ENCODE results near the gene SH3BP2.

Gene SH3BP2

GRCh38 chr4:2832981-2833670 is 40.2 kb downstream of the SH3BP2 start:
- no peak for DNase-seq (ENCODE audit: low spot score)

- no peak for DNase-seq (ENCODE audit: low spot score)
Observed at GRCh38 chr4:2833671-2834000, 40.8 kb downstream of the SH3BP2 start.

DNA sequence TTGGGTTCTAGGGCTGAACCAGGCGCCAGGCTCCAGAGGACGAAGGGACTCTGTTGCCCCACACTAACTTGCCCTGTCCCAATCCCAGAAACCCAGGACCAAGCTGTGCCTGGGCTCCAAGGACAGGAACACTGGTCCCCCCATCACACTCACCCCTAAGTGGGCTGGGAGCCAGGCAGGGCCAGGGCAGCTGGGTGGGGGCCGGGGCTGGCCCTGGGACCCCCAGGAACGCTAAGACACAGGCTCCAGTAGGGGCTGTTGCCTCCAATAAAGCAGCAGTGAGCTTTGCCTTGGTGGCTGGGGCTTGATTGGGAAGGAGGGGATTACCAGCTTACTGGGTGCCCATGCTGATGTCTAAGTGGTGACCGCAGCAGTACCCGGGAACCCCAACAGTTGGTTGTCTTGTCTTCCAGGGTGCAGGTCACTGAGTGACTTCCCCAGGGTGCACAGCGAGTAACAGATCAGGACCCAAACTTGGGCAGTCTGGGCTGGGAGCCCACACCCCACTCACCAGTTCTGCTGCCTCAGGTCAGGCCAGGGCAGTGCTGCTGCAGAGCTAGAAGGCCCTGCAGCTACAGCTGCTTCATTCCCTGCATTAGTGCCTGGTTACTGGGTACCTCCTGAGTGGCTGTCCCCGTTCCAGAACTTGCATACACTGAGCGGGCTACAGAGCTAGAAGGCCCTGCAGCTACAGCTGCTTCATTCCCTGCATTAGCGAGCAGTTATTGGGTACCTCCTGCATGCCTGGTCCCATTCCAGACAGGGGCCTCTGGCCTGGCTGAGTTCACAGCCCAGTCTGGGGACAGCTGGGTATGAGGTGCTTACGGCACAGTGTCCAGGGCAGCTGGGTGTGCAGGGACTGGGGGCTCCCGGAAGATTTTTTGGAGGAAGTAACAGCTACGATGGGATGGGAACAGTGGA is 41.4 kb downstream of the SH3BP2 start:
- no peak for DNase-seq (ENCODE audit: low spot score)

DNA sequence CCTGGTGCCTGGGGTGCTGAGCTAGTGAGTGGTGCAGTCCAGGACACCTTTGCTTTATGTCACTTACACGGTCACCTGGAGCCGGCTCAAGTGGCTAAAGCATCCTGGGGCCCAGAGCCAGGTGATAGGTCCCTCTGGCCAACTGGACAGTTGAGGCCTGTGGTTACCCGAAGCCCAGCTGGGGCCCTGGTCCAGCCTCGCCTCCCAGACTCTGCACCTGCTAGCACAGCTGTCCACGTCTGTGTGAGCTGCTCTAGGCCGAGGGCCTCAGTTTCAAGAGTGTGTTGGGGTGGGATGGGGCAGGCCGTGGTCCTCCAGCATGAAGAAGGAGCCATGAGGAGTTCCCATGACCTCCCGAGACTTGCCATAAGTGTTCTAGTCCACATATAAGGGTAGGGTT is 43.1 kb downstream of the SH3BP2 start:
- no peak for DNase-seq (ENCODE audit: low spot score)

GRCh38 chr4:2836391-2836859 is 43.5 kb downstream of the SH3BP2 start:
- no peak for DNase-seq (ENCODE audit: low spot score)

GRCh38 chr4:2837110-2837903 is 44.4 kb downstream of the SH3BP2 start:
- no peak for DNase-seq (ENCODE audit: low spot score)

DNA sequence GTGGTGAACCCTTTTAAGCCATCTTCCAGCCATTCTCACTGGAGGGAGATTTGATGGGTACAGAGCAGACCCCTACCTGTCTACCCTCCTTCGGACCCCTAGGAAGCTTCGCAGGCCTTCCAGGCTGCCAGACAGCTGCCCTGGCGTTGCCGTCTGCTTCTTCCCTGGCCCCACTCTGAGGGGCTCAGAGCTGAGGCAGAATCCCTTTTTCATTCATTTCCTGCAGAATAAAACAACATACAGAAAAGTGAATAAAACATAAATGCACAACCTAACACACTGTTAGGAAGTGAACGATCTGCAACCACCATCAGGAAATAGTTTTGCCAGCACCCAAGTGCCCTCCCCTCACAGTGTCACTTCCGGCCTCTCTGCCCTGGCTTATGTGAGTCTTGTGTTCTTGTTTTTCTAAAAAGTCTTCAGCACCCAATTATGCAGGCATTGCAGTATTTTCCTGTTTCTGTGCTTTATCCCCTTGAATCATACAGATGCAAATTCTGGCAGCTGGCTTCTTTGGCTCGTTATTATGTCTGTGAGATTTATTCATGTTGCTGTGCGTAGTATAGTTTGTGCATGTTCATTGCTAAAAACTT is 45.1 kb downstream of the SH3BP2 start:
- peak; percentile 78 for DNase-seq (ENCODE audit: low spot score)

- no peak for DNase-seq (ENCODE audit: low spot score)
Observed at GRCh38 chr4:2839060-2839459, 46.2 kb downstream of the SH3BP2 start.

- DNase-seq (ENCODE audit: low spot score), result no peak
Observed at GRCh38 chr4:2842687-2843262, 49.9 kb downstream of the SH3BP2 start.

DNA sequence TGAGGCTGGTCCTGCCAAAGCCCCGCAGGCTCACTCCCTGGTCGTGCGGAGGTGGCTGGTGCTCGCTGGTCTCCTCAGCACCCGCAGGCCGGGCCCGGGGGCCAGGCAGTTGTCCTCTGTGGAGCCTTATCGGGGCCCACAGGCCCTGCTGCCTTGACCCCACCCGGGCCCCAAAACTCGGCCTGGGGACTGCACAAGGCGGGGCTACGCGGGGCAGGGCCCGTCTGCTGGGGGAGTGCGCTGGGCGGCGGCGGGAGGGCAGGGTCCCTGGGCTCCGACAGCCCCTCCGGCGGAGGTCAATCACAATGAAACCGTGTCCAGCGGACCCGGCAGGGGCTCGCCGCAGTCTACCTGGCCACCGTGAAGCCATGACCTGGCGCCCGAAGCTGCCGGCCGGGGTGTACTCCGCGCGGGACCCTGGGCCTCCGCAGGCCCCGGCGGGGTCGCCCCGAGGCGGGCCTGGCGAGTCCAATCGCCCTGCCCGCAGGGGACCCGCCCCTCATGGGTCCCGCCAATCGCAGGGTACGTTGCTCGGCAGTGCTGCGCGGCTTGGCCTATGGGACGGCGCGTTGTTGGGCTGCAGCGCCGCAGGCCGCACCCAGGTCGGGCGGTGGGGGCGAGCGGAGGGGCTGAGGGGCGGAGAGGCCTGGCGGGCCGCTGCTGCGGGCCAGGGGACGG is 50.5 kb downstream of the SH3BP2 start, which contains the start of gene ADD1:
ADD1 (plus strand) TSS at position 582 of the 678 bp plus-strand sequence. CDS start 32,072 bp downstream, outside the sequence.
- peak; percentile 97 for DNase-seq (ENCODE audit: low spot score)

DNA sequence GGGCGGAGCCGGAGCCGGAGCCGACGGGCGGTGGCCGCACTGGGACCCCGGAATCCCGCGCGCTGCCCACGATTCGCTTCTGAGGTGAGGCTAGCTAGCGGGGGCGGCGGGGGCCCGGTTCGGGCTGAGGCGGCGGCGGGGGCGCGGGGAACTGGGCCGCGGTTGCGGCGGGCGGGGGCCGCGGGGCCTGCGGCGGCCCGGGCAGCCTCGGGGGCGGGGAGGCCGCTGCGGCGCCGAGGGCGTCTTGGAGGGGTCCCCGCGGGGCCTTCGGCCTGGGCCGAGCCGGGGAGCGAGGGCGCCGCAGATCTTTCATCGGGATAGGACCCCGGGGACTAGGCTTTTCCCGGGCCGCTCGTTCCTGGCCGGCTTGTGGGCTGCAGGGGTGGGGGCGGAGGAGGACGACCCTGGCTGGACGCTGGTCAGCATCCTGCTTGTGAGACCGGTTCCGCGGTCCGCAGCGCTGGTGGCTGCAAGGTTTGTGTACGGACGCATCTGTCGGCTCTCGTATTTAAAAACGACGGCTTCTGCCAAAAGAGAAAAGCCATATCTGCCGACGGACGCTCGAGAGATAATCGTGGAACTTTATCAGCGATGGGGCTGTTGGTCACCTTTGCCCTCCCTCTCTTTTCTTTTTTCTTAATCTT is 51.2 kb downstream of the SH3BP2 start:
- no peak for DNase-seq (ENCODE audit: low spot score)

DNA sequence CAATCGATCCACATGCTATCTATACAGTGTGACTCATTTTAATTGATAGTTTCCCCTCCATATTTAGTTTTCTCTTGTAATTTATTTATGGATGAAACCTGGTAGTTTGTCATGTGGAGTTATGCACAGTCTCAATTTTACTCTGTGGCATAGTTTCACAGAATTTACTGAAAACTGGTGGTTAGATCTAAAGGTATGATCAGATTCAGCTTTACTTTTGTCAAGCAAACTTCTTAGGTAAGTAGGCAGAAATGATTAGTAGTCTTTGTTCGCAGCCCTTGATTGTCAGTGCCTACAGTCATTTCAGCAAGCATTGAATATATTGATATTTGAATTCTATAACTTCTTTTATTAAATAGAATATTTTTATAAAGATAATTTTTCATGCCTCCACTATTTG is 53.3 kb downstream of the SH3BP2 start:
- no peak for DNase-seq (ENCODE audit: low spot score)

DNA sequence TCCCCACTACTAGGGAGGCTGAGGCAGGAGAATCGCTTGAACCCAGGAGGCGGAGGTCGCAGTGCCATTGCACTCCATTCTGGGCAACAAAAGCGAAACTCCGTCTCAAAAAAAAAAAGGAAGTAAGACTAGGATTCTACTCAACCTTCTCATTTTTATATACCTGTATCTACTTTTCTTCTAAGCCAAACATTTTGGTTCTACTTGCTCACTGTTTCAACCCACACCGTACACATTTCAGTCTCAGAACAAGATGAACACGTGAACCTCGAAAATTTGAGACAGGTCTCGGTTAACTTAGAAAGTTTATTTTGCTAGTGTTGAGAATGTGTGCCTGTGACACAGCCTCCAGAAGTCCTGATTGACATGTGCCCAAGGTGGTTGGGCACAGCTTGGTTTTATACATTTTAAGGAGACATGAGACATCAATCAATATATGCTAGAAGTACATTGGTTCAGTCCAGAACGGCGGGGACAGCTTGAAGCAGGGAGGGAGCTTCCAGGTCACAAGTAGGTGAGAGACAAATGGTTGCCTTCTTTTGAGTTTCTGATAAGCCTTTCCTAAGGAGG is 54.5 kb downstream of the SH3BP2 start:
- no peak for DNase-seq (ENCODE audit: low spot score)

DNA sequence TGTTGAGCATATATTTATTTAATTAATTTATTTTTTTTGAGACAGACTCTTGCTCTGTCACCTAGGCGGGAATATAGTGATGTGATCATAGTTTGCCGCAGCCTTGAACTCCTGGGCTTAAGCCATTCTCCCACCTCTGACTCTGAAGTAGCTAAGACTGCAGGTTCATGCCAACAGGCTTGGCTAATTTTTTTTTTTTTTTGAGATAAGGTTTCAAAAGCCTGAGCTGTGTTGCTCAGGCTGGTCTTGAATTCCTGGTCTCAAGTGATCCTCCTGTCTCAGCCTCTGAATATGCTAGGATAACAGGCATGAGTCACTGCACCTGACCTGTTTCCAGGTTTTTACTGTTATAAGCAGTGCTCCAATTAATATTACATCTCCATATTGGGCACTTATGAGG is 55.6 kb downstream of the SH3BP2 start:
- DNase-seq (ENCODE audit: low spot score), result no peak

DNA sequence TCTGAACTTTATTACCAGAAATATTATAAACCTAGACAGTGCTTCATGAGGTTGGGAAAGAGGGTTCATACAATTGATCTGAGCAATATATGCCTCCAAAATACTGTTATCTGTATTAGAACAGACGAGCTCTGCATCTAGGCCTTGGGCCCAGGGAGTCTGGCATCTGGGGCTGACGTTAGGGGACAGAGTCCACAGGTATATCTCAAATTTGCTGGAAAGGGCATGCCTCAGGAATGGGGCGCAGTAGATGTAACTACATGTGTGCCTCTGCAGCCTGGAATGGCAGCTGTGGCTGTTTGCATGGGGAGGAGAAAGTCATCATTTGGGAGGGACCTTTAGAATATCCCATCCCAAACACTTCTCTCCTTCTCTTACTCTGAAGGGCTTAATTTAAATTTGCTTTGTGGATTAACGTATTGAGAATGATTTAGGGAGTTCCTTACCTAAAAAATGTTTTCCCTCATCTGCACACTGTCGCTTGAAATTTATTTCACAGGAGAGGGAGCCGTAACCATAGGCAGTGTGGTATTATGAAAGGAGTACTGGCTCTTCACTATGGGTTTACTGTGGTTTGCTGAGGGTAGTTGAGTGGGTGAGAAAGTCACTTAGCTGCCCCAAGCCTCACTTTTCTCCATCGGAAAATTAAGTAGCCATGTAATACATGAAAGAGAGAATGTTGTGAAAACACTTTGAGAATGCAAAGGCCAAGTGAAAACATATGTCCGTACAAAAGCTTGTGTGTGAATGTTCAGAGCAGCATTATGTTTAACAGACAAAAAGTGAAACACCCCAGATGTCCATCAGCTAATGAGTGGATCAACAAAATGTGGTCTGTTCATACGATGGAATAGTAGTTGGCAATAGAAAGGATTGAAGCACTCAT is 56.6 kb downstream of the SH3BP2 start:
- DNase-seq (ENCODE audit: low spot score), result no peak

- DNase-seq (ENCODE audit: low spot score), result no peak
Observed at GRCh38 chr4:2850966-2851798, 58.3 kb downstream of the SH3BP2 start.

DNA sequence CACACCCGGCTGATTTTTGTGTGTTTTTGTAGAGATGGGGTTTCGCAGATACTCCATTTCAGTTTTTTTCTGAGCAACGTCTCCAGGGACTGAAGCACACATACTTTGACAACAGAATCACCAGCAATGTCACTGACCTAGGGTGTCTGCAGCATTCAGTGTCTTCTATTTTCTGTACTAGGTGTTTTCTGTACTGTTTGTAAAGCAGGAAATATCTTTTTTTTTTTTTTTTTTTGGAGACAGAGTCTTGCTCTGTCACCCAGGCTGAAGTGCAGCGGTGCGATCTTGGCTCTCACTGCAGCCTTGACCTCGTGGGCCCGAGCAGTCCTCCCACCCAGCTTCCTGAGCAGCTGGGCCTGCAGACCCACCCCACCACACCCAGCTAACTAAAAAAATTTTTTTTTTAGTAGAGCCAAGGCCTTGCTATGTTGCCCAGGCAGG is 59.6 kb downstream of the SH3BP2 start:
- DNase-seq (ENCODE audit: low spot score), result no peak

- no peak for DNase-seq (ENCODE audit: low spot score)
Observed at GRCh38 chr4:2855584-2855983, 62.7 kb downstream of the SH3BP2 start.

Measured in CD4-positive, alpha-beta T cell treated with Interleukin-2 at 100 ng/mL for 4 hours (primary cell).